Neural crest cell (in vitro differentiated cells): ENCODE data around the gene TRPM2. TPM values are rescaled to one million over a fixed set of nuclear protein-coding genes. Genes with fewer than 3 reads are reported as not detected.
"Not testable (repeated sequence)": the region's sequence is repeated elsewhere in the genome, so short reads cannot be mapped to it uniquely, and the experiment has no call there.

ENCODE experiments used
- DNase-seq: peaks from one replicate; pipeline ENCODE4 v3.0.0; 2021; ENCODE audit warnings: low read depth, mixed read lengths, low spot score
- H3K27ac Mint-ChIP-seq: one replicate; pipeline ENCODE4 v1.8.0; 2021; ENCODE audit warnings: mild to moderate bottlenecking, mixed read lengths; ENCODE audit not compliant: unreplicated experiment
- H3K27me3 Mint-ChIP-seq: 2 replicates; pipeline ENCODE4 v1.8.0; 2021; ENCODE audit warnings: low read depth, mild to moderate bottlenecking, mixed read lengths
- H3K36me3 Mint-ChIP-seq: 2 replicates; pipeline ENCODE4 v1.8.0; 2021; ENCODE audit warnings: low read depth, mild to moderate bottlenecking, mixed read lengths
- H3K4me1 Mint-ChIP-seq: 2 replicates; pipeline ENCODE4 v1.8.0; 2021; ENCODE audit warnings: mixed read lengths
- H3K4me3 Mint-ChIP-seq: one replicate; pipeline ENCODE4 v1.8.0; 2021; ENCODE audit warnings: mild to moderate bottlenecking, mixed read lengths
- H3K9me3 Mint-ChIP-seq: 2 replicates; pipeline ENCODE4 v1.8.0; 2021; ENCODE audit warnings: mixed read lengths
- CTCF ChIP-seq: fragments of 200-600 bp; sonication (generic); conservative IDR thresholded peaks from 2 replicates; pipeline ENCODE4 v1.5.0; 2021; ENCODE audit warnings: antibody characterized with exemption, mild to moderate bottlenecking
- total RNA-seq: library from RNA; stranded (reverse); gene quantifications from 2 replicates; pipeline ENCODE4 v1.2.1, GENCODE V29; 2021

The TRPM2 gene
- total RNA-seq, 1 donor from 2014 or later: not detected

DNA sequence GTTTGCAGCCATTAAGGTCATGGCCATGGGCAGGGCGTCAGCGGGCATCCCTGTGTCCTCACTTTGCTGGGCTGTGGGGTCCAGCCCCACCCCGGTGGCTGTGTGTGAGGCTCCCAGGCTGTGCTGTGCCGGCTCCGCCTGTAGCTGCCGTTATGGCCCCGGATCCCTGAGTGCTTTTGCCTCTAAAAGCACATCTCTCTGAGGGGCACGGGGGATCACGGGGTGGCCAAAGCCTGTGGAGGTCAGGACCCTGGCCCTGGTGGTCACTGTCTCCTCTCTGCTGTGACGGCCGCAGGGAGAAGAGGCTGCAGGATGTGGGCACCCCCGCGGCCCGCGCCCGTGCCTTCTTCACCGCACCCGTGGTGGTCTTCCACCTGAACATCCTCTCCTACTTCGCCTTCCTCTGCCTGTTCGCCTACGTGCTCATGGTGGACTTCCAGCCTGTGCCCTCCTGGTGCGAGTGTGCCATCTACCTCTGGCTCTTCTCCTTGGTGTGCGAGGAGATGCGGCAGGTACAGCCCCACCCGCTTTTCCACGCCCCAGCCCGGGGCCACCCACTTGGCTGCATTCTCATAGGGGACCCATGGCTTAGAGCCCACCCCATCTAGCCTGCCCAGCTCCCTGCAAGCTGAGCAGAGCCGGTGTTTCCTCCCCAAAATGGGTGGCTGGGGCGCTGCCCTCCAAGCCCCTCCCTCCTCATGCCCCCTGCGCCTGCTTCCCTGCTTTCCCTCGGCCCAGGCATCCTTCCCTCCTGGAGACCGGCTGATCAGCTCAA lies 48.2 kb downstream of the TRPM2 start:
- H3K4me1 Mint-ChIP-seq: no peaks in the 10 kb centered on the region
- no peaks in the 10 kb centered on the region for H3K36me3 Mint-ChIP-seq
- no peak overlapping the region for H3K27ac Mint-ChIP-seq
- TF ChIP-seq CTCF: no peak
- no peaks in the 10 kb centered on the region for H3K27me3 Mint-ChIP-seq
- peaks cover 5% of the 10 kb centered on the region for H3K9me3 Mint-ChIP-seq
- no peak for DNase-seq
- H3K4me3 Mint-ChIP-seq: no peak overlapping the region

DNA sequence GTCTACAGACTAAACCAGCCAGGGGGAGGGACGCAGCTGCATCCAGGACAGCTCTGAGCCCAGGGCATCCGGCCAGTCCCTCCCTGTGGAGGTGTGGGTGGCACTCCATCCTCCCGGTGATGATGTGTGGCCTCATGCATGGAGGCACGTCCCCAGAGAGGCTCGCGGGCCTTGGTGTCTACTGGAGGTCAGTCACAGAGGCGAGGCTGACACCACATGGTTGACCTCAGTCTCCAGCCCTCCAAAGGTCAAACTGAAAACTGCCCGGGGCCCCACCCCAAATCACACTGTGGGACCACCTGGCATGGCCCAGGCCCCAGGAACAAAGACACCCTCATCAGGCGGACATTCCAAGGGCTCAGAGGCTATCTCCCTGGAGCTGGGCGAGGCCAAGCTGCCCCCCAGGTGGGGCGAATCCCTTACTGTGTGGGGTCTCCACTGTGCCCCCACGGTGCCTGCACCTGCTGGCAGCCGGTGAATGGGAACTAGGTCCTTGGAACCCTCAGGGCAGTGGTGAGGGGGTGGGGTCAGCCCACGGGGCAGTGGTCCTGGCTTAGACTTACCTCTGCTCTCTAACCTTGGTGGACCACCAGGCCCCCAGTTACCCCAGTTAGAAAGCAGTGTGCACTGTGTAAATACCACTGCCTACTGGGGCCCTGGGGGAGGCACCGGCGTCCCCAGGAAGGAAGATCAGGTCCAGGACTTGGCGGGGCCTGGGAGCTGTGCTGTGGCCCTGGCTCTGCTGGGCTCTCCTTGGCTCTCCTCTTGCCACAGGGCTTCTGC lies 49.1 kb downstream of the TRPM2 start:
- H3K4me3 Mint-ChIP-seq: no peak overlapping the region
- no peak for TF ChIP-seq CTCF
- DNase-seq: no peak
- H3K4me1 Mint-ChIP-seq: no peaks in the 10 kb centered on the region
- H3K9me3 Mint-ChIP-seq: peaks cover 5% of the 10 kb centered on the region
- H3K27me3 Mint-ChIP-seq: no peaks in the 10 kb centered on the region
- no peaks in the 10 kb centered on the region for H3K36me3 Mint-ChIP-seq
- no peak overlapping the region for H3K27ac Mint-ChIP-seq

DNA sequence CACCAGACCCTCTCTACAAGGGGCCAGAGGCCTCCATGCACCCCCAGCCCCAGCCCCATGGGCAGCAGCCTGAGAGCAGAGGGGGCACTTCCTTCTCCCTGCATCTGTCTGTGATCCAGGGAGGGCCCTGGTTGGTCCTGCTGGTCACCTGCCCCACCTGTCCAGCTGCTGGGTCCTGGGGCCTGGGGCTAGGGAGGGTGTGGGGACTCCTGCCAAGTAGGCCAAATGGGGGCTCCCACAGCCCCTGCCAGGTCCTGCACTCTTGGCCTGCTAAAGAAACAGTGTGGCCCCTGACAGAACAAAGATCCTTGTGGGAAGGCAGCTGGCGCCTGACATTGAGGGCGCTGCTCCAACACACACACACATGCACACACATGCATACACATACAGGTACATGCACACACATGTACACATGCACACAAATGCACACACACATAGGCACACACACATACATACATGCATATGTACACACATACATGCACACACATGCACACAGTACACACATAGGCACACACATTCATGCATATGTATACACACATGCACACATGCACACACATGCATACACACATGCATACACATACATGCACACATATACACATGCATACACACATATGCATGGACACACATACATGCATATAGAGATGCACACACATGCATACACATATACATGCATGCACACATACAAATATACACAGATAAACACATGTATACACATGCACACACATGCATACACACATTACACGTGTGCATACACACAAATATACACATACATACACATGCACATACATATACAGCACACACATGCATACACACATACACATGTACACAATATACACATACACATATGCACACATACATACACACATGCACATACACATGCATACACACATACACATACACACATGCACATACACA lies 49.9 kb downstream of the TRPM2 start:
- no peak for DNase-seq
- Mint-ChIP-seq H3K27ac (no peak overlapping the region), H3K36me3 (peaks cover 2% of the 10 kb centered on the region), H3K27me3 (peaks cover 2% of the 10 kb centered on the region), H3K9me3 (peaks cover 5% of the 10 kb centered on the region), H3K4me1 (no peaks in the 10 kb centered on the region), H3K4me3 (no peak overlapping the region)
- no peak for TF ChIP-seq CTCF

DNA sequence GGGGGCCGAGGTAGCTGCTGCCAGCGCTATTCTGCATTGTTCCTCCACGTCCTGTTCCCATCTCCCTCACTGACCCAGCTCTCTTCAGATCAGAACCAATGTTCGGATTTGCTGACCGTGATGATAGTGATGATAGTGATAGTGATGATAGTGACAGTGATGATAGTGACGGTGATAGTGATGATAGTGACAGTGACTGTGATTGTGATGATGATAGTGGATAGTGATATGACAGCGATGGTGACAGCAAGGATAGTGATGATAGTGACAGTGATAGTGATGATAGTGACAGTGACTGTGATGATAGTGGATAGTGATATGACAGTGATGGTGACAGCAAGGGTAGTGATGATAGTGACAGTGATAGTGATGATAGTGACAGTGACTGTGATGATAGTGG lies 51.1 kb downstream of the TRPM2 start:
- not testable (repeated sequence) for H3K36me3 Mint-ChIP-seq, DNase-seq

GRCh38 chr21:44405091-44405947 lies 51.9 kb downstream of the TRPM2 start:
- peaks cover 2% of the 10 kb centered on the region for H3K36me3 Mint-ChIP-seq
- peaks cover 3% of the 10 kb centered on the region for H3K27me3 Mint-ChIP-seq
- no peak for DNase-seq
- TF ChIP-seq CTCF: no peak
- H3K27ac Mint-ChIP-seq: no peak overlapping the region
- H3K4me3 Mint-ChIP-seq: no peak overlapping the region
- no peaks in the 10 kb centered on the region for H3K4me1 Mint-ChIP-seq
- H3K9me3 Mint-ChIP-seq: peaks cover 9% of the 10 kb centered on the region

More for the DNA sequence above, 51.1 kb downstream of the TRPM2 start:
- not testable (repeated sequence) for H3K4me1 Mint-ChIP-seq, H3K9me3 Mint-ChIP-seq, H3K27me3 Mint-ChIP-seq, H3K4me3 Mint-ChIP-seq, H3K27ac Mint-ChIP-seq
